Measurements from ENCODE around the gene METTL27.
"Not testable (repeated sequence)": the region's sequence is repeated elsewhere in the genome, so short reads cannot be mapped to it uniquely, and the experiment has no call there.

Gene METTL27

GRCh38 chr7:73824986-73825385, 17.3 kb downstream of the METTL27 start:
- TF ChIP-seq CTCF (IDR thresholded peaks at IDR 0.05; ENCODE audit: control insufficient read depth, insufficient read depth, low read depth, low read length, missing control alignments) = no peak
- H3K4me3 ChIP-seq (ENCODE audit: control insufficient read depth, low read depth, low read length) = no peak overlapping the region
- no peak for DNase-seq (ENCODE audit: low read depth)

- no peak overlapping the region for H3K4me3 ChIP-seq (ENCODE audit: control insufficient read depth, low read depth, low read length)
- TF ChIP-seq CTCF (IDR thresholded peaks at IDR 0.05; ENCODE audit: control insufficient read depth, insufficient read depth, low read depth, low read length, missing control alignments) = no peak
- no peak for DNase-seq (ENCODE audit: low read depth)
These were observed 18.3 kb downstream of the METTL27 start for GRCh38 chr7:73823873-73824592.

GRCh38 chr7:73823257-73823656, 19.1 kb downstream of the METTL27 start:
- no peak for TF ChIP-seq CTCF (IDR thresholded peaks at IDR 0.05; ENCODE audit: control insufficient read depth, insufficient read depth, low read depth, low read length, missing control alignments)
- DNase-seq (ENCODE audit: low read depth) = no peak
- no peak overlapping the region for H3K4me3 ChIP-seq (ENCODE audit: control insufficient read depth, low read depth, low read length)

DNA sequence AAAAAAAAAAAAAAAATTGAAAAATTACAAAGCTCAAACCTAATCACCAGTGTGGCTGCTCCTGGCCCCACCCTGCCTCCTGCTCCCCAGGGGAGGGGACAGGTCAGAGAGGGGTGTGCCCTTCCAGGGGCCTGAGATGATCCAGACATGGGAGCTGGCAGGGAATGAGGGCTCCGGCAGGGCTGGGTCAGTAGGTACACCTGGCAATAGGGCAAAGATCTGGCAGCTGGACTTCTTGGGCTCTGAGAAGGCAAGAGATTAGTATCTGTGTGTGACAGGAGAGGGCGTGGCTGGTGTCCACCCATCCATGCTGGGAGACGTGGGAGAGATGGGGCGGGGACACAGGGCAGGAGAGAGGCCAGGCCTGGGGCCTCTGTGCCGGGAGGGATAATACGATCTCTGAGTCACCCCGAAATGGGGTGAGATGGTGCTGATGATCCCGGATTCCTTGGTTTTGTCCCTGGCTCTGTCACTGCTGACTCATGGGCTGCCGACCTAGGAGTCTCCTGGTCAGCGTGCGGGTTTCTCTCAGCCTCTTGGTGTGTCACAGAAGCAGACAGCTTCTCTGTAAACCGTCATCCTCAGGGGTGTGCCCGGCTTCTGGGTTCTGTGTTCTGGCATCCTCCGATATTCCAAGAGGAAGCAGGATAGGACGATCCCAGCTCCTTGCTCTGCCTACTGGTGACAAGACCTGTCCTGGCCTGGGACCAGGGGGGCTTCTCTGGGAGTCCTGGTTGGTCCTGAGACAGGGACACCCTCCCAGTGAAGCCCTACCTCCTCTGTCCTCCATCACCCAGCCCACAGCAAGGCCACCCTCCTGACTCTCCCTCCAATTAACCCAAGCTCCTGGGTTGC, 19.8 kb downstream of the METTL27 start:
- no peak overlapping the region for H3K4me3 ChIP-seq (ENCODE audit: control insufficient read depth, low read depth, low read length)
- TF ChIP-seq CTCF (IDR thresholded peaks at IDR 0.05; ENCODE audit: control insufficient read depth, insufficient read depth, low read depth, low read length, missing control alignments) = no peak
- peak; percentile 82 for DNase-seq (ENCODE audit: low read depth)

GRCh38 chr7:73821597-73822285, 20.6 kb downstream of the METTL27 start:
- not testable (repeated sequence) for H3K4me3 ChIP-seq (ENCODE audit: control insufficient read depth, low read depth, low read length); DNase-seq (ENCODE audit: low read depth)

DNA sequence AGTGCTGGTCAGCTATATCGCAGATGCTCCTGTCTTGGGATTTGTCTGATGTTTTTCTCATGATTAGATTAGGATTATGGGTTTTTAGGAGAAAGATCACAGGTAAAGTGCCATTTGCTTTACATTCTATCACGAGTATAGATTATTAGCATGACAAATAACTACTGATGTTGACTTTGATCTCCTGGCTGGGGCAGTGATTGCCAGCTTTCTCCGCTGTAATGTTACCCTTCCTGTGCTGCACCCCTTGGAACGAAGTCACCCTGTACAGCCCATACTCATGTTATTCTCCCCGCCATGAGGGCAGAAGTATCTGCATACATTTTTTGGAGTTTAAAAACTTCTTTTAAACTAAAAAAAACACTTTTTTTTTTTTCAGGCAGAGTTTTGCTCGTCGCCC, 22.3 kb downstream of the METTL27 start:
- DNase-seq (ENCODE audit: low read depth) = no peak
- no peak overlapping the region for H3K4me3 ChIP-seq (ENCODE audit: control insufficient read depth, low read depth, low read length)
- no peak for TF ChIP-seq CTCF (IDR thresholded peaks at IDR 0.05; ENCODE audit: control insufficient read depth, insufficient read depth, low read depth, low read length, missing control alignments)

DNA sequence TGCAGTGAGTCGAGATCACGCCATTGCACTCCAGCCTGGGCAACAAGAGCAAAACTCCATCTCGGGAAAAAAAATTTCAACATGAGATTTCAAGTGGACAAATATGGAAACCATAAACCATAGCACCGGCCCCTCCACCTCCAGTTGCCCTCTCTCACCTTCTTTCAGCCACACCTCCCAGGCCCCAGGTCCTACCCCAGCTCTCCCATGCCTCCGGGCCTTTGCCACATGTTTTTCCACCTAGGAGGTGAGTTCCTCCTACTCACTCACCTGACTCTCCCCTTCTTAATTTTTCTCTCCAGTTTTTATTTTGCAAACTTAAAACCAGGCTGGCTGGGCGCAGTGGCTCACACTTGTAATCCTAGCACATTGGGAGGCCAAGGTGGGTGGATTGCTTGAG, 25.2 kb downstream of the METTL27 start:
- no peak overlapping the region for H3K4me3 ChIP-seq (ENCODE audit: control insufficient read depth, low read depth, low read length)
- no peak for TF ChIP-seq CTCF (IDR thresholded peaks at IDR 0.05; ENCODE audit: control insufficient read depth, insufficient read depth, low read depth, low read length, missing control alignments)
- no peak for DNase-seq (ENCODE audit: low read depth)

Measured in AG09309 (cell line).